Keratinocyte (primary cell): ENCODE measurements around the gene UMAD1. TPM values are rescaled to one million over a fixed set of nuclear protein-coding genes. Genes with fewer than 3 reads are reported as not detected.

Experiments used
- DNase-seq: peaks from one replicate; pipeline ENCODE4 v3.0.0-alpha.2; 2011; ENCODE audit warnings: low read depth, missing footprints, low spot score
- FAIRE-seq: peaks from 2 replicates; lab custom pipeline; 2011; peaks lifted over from hg19 to GRCh38; lab: Jason Lieb, UNC
- H2AFZ ChIP-seq: 2 replicates; pipeline ENCODE4 v1.6.0; 2012; ENCODE audit warnings: low read length, control low read depth, inconsistent platforms; ENCODE audit not compliant: control insufficient read depth
- H3K27ac ChIP-seq: 2 replicates; pipeline ENCODE4 v1.5.1; 2011; ENCODE audit warnings: low read length; ENCODE audit not compliant: control insufficient read depth, insufficient read depth
- H3K27me3 ChIP-seq: 3 replicates; pipeline ENCODE4 v1.6.0; 2011; ENCODE audit warnings: low read length; ENCODE audit not compliant: control insufficient read depth, insufficient read depth; ENCODE audit errors: extremely low read depth
- H3K36me3 ChIP-seq, 2 experiments: 2 replicates in 1 of 2; 3 replicates in 1 of 2; pipeline ENCODE4 v1.5.1; 2011; ENCODE audit warnings: low read length in 2 of 2, mild to moderate bottlenecking in 1 of 2; ENCODE audit not compliant: control insufficient read depth in 2 of 2, insufficient read depth in 2 of 2; ENCODE audit errors: extremely low read depth in 1 of 2
- H3K4me1 ChIP-seq: 3 replicates; pipeline ENCODE4 v1.5.1; 2011; ENCODE audit warnings: low read length; ENCODE audit not compliant: control insufficient read depth, insufficient read depth; ENCODE audit errors: extremely low read depth
- H3K4me2 ChIP-seq: 3 replicates; pipeline ENCODE4 v1.6.0; 2011; ENCODE audit warnings: low read depth, low read length; ENCODE audit not compliant: control insufficient read depth, insufficient read depth; ENCODE audit errors: extremely low read depth
- H3K4me3 ChIP-seq, 3 experiments: fragments of 200-600 bp in 1 of 3; sonication (generic) in 1 of 3; 2 replicates in 2 of 3; 3 replicates in 1 of 3; pipeline ENCODE4 v1.5.1; 2011 to 2016; ENCODE audit warnings: low read length in 3 of 3, mild to moderate bottlenecking in 3 of 3, control low read depth in 2 of 3, inconsistent platforms in 1 of 3, low read depth in 1 of 3, mixed read lengths in 1 of 3, mixed run types in 1 of 3, moderate library complexity in 1 of 3; ENCODE audit not compliant: control insufficient read depth in 2 of 3, insufficient read depth in 2 of 3; ENCODE audit errors: extremely low read depth in 1 of 3
- H3K79me2 ChIP-seq: 2 replicates; pipeline ENCODE4 v1.6.0; 2012; ENCODE audit warnings: low read length; ENCODE audit not compliant: control insufficient read depth, insufficient read depth
- H3K9ac ChIP-seq: 3 replicates; pipeline ENCODE4 v1.6.0; 2011; ENCODE audit warnings: low read length; ENCODE audit not compliant: control insufficient read depth, insufficient read depth; ENCODE audit errors: extremely low read depth
- H3K9me1 ChIP-seq: 3 replicates; pipeline ENCODE4 v1.6.0; 2011; ENCODE audit warnings: low read length; ENCODE audit not compliant: control insufficient read depth, insufficient read depth; ENCODE audit errors: extremely low read depth
- H3K9me3 ChIP-seq: 2 replicates; pipeline ENCODE4 v1.5.1; 2012; ENCODE audit warnings: low read depth, low read length; ENCODE audit not compliant: control insufficient read depth
- H4K20me1 ChIP-seq: 3 replicates; pipeline ENCODE4 v1.6.0; 2011; ENCODE audit warnings: low read length; ENCODE audit not compliant: control insufficient read depth, insufficient read depth; ENCODE audit errors: extremely low read depth
- EZH2 ChIP-seq: IDR thresholded peaks from one replicate; pipeline ENCODE4 v1.6.1; 2012; ENCODE audit warnings: inconsistent platforms, mild to moderate bottlenecking, low read length, moderate library complexity
- dilution Hi-C: fragments of 300-500 bp; cut with MboI; formaldehyde crosslinking; loops from one replicate; pipeline ENCODE4 v1.7.0; 2020; ENCODE audit warnings: low sequenced_read_pairs; ENCODE audit not compliant: extremely low pct_ligation_motif_present
- polyA plus RNA-seq, 5 experiments: library from polyadenylated mRNA; depleted of rRNA in 3 of 5; stranded (reverse) in 3 of 5; stranded (forward) in 1 of 5; unstranded in 1 of 5; fragments of >200 nt; gene quantifications; 1 replicate in 1 of 5; 2 replicates in 3 of 5; 3 replicates in 1 of 5; pipeline versions ENCODE4 v1.2.1 to v1.2.3, GENCODE V29; 2011 to 2012; ENCODE audit warnings: missing spikeins in 2 of 5, low read depth in 1 of 5, low replicate concordance in 1 of 5
- TF ChIP-seq, protein P1 (sequence below), 3 experiments: IDR thresholded peaks in 1 of 3; conservative IDR thresholded peaks in 1 of 3; optimal IDR thresholded peaks in 1 of 3; 2 replicates in 2 of 3; 3 replicates in 1 of 3; pipeline versions ENCODE3 to v1.5.1; 2011; ENCODE audit warnings: low read length in 3 of 3, mild to moderate bottlenecking in 3 of 3, moderate library complexity in 2 of 3, control low read depth in 1 of 3, inconsistent platforms in 1 of 3; ENCODE audit not compliant: insufficient read depth in 2 of 3; ENCODE audit errors: extremely low read depth in 1 of 3

UMAD1 gene
- polyA plus RNA-seq, 1 donor (not counting 4 experiments of a cell fraction or from before 2014, with no cell fraction given) = 18.2 TPM

DNA sequence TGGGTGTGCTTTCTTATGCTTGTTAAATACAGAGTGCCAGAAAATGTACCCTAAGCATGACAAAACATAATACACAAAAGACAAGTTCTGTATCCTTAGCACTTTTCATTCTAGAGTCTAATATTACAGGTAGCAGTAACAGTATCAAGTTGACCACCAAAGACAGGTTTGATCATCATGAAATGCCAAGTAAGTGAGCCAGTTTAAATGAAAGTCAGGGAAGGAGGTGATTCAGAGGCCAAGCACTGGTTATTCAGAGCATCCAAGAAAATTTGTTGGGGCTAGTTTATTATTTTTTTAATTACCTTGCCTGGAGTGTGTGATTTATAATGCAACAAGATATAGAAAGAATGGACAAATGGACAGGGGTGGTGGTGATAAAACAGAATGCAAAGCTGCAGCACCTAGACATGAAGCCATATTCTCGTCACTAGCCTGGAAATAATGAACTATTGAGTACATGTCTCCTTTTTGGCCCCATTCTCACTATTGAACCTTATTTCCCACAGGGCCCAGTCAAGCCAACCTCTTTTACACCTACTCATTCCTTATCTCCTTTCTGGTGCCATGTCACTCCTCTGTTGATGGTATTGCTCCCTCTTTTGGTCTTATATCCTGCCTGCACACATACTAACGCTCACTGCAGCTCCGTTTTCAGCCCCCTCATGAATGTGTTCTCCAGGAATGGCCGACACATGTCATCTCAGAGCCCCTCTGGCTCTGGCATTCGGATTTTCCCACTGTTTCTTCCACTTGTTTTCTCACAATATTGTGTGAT is 249.4 kb downstream of the UMAD1 start:
- H4K20me1 ChIP-seq = no peaks in the 10 kb centered on the region
- TF ChIP-seq EZH2 = no peak
- TF ChIP-seq, protein P1, sequence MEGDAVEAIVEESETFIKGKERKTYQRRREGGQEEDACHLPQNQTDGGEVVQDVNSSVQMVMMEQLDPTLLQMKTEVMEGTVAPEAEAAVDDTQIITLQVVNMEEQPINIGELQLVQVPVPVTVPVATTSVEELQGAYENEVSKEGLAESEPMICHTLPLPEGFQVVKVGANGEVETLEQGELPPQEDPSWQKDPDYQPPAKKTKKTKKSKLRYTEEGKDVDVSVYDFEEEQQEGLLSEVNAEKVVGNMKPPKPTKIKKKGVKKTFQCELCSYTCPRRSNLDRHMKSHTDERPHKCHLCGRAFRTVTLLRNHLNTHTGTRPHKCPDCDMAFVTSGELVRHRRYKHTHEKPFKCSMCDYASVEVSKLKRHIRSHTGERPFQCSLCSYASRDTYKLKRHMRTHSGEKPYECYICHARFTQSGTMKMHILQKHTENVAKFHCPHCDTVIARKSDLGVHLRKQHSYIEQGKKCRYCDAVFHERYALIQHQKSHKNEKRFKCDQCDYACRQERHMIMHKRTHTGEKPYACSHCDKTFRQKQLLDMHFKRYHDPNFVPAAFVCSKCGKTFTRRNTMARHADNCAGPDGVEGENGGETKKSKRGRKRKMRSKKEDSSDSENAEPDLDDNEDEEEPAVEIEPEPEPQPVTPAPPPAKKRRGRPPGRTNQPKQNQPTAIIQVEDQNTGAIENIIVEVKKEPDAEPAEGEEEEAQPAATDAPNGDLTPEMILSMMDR (optimal IDR thresholded peaks at IDR 0.05 in 1 of 3, IDR thresholded peaks at IDR 0.05 in 1 of 3, conservative IDR thresholded peaks at IDR 0.05 in 1 of 3; ENCODE audit: extremely low read depth in 1 of 3, insufficient read depth in 2 of 3, low read length in 3 of 3) = no peak
- H3K4me1 ChIP-seq = no peaks in the 10 kb centered on the region
- no peak overlapping the region for H2AFZ ChIP-seq
- H3K27ac ChIP-seq = no peak overlapping the region
- H3K9me3 ChIP-seq = no peaks in the 10 kb centered on the region
- dilution Hi-C loops = no loop called here
- H3K9ac ChIP-seq = no peak overlapping the region
- H3K4me2 ChIP-seq = no peak overlapping the region
- H3K4me3 ChIP-seq = no peak overlapping the region
- no peaks in the 10 kb centered on the region for H3K36me3 ChIP-seq
- H3K27me3 ChIP-seq = no peaks in the 10 kb centered on the region
- FAIRE-seq (no peak), DNase-seq (no peak)
- H3K9me1 ChIP-seq = no peaks in the 10 kb centered on the region
- H3K79me2 ChIP-seq = no peaks in the 10 kb centered on the region

DNA sequence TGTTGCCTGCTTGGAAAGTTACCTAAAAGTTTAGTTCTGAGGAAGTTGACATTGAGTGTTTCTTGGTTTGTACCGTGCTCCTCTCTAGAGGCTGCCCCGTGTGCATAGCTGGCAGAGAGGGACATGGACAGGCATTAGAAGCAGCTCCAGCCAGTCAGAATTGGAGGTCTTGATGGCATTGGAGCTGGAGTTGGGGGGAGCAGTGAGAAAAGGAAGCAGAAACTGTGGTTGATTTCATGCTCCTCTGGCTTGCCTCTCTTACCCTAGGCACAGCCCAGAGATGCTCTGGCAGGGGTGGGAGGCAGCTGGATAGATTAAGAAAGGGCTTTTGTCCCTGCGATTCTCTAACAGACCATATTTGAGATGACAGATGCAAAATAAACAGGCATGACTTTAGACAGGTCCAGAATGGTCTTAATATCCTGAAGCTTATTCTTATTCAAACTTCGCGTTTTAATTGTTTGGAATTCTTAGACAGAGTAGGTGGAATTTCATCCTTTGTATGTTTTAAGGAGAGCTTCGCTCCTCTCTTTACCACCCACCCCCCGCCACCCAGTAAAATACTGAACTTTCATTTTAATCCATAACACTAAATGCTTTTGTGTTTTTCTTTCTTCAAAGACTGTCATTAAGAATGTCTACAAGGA is 254.6 kb downstream of the UMAD1 start:
- Histone ChIP-seq H3K9ac (no peak overlapping the region), H3K4me1 (peaks cover 7% of the 10 kb centered on the region), H3K36me3 (no peaks in the 10 kb centered on the region), H3K27me3 (no peaks in the 10 kb centered on the region), H3K79me2 (no peaks in the 10 kb centered on the region), H3K9me1 (no peaks in the 10 kb centered on the region), H4K20me1 (no peaks in the 10 kb centered on the region), H3K4me3 (no peak overlapping the region), H3K9me3 (no peaks in the 10 kb centered on the region), H2AFZ (no peak overlapping the region), H3K27ac (no peak overlapping the region), H3K4me2 (no peak overlapping the region)
- DNase-seq = no peak
- TF ChIP-seq EZH2 = no peak
- TF ChIP-seq, protein P1 (optimal IDR thresholded peaks at IDR 0.05 in 1 of 3, IDR thresholded peaks at IDR 0.05 in 1 of 3, conservative IDR thresholded peaks at IDR 0.05 in 1 of 3; ENCODE audit: extremely low read depth in 1 of 3, insufficient read depth in 2 of 3, low read length in 3 of 3) = no peak
- dilution Hi-C loops = no loop called here
- no peak for FAIRE-seq
